Muscle of arm (tissue), 14 donors: Measurements from ENCODE around the gene OR5D16. TPM values are rescaled to one million over a fixed set of nuclear protein-coding genes. Genes with fewer than 3 reads are reported as not detected.
"Not testable (repeated sequence)": the region's sequence is repeated elsewhere in the genome, so short reads cannot be mapped to it uniquely, and the experiment has no call there.

Experiments used
- DNase-seq: peaks from one replicate; pipeline ENCODE4 v3.0.0-alpha.2; 2013
- long read RNA-seq, 11 donors: transcript quantifications; one replicate each; lab custom pipeline, GENCODE V29; 2026
- polyA plus RNA-seq, 12 donors: library from polyadenylated mRNA; unstranded; fragments of 120-200 nt; gene quantifications; one replicate each; pipeline ENCODE4 v1.2.1, GENCODE V29; 2013; ENCODE audit not compliant: insufficient read length in 12 of 12

The OR5D16 gene
- not detected for polyA plus RNA-seq
- long read RNA-seq, donor 1, result 0 reads
- long read RNA-seq, donor 2, result 0 reads
- long read RNA-seq, donor 3, result 0 reads
- long read RNA-seq, donor 4, result 0 reads
- long read RNA-seq, donor 5, result 0 reads
- long read RNA-seq, donor 6, result 0 reads
- long read RNA-seq, donor 7, result 0 reads
- long read RNA-seq, donor 8, result 0 reads
- long read RNA-seq, donor 9, result 0 reads
- long read RNA-seq, donor 10, result 0 reads
- long read RNA-seq, donor 11, result 0 reads

- DNase-seq, result no peak
Observed at GRCh38 chr11:55838452-55838851, at the start of gene OR5D16. OR5D16 (plus strand) TSS chr11:55838752; CDS start chr11:55838752, 0 bp downstream.

- DNase-seq, result no peak
Observed at GRCh38 chr11:55791606-55792005, 46.9 kb upstream of the OR5D16 start.

- DNase-seq, result no peak
Observed at GRCh38 chr11:55793321-55793720, 45.2 kb upstream of the OR5D16 start.

GRCh38 chr11:55795256-55795655 lies 43.3 kb upstream of the OR5D16 start, which contains the start of gene OR5D14:
OR5D14 (plus strand) TSS chr11:55795556; CDS start chr11:55795556, 0 bp downstream.
- no peak for DNase-seq

GRCh38 chr11:55806248-55806647 lies 32.3 kb upstream of the OR5D16 start:
- no peak for DNase-seq

GRCh38 chr11:55811067-55811466 lies 27.5 kb upstream of the OR5D16 start, which contains the start of gene OR5L1:
OR5L1 (plus strand) TSS chr11:55811367; CDS start chr11:55811467, 100 bp downstream.
- no peak for DNase-seq

- DNase-seq, result no peak
Observed at GRCh38 chr11:55819330-55819729, 19.2 kb upstream of the OR5D16 start, which contains the start of gene OR5D18. OR5D18 (plus strand) TSS chr11:55819630; CDS start chr11:55819630, 0 bp downstream.

GRCh38 chr11:55826919-55827318 lies 11.6 kb upstream of the OR5D16 start, which contains the start of gene OR5L2:
OR5L2 (plus strand) TSS chr11:55827219; CDS start chr11:55827219, 0 bp downstream.
- DNase-seq, result no peak

GRCh38 chr11:55847453-55847852 lies 8.9 kb downstream of the OR5D16 start:
- DNase-seq, result no peak

- no peak for DNase-seq
Observed at GRCh38 chr11:55849037-55849436, 10.5 kb downstream of the OR5D16 start.

- DNase-seq, result no peak
Observed at GRCh38 chr11:55852141-55852540, 13.6 kb downstream of the OR5D16 start.

- no peak for DNase-seq
Observed at GRCh38 chr11:55854704-55855103, 16.2 kb downstream of the OR5D16 start.

- DNase-seq, result not testable (repeated sequence)
Observed at GRCh38 chr11:55867354-55867753, 28.8 kb downstream of the OR5D16 start.

GRCh38 chr11:55872731-55873130 lies 34.2 kb downstream of the OR5D16 start:
- not testable (repeated sequence) for DNase-seq

- not testable (repeated sequence) for DNase-seq
Observed at GRCh38 chr11:55873146-55873545, 34.6 kb downstream of the OR5D16 start.

GRCh38 chr11:55882997-55883396 lies 44.4 kb downstream of the OR5D16 start, which contains the start of gene TRIM51:
TRIM51 (plus strand) TSS chr11:55883297; CDS start chr11:55885429, 2,132 bp downstream.
- DNase-seq, result not testable (repeated sequence)

GRCh38 chr11:55884995-55885394 lies 46.4 kb downstream of the OR5D16 start:
- not testable (repeated sequence) for DNase-seq

GRCh38 chr11:55885481-55885880 lies 46.9 kb downstream of the OR5D16 start:
- DNase-seq, result not testable (repeated sequence)

Other genes with a start within 250 kb of the OR5D16 start
- gene OR4C11, start 231.1 kb upstream of the OR5D16 start, polyA plus RNA-seq, result not detected
- under 1 TPM in 5 of 12 donors, not detected in 7; 0.07 to 0.15 (median 0.09) TPM for gene OR4P4, start 203.6 kb upstream of the OR5D16 start, polyA plus RNA-seq
- not detected for gene OR4S2, start 190.4 kb upstream of the OR5D16 start, polyA plus RNA-seq
- gene OR4C6, start 176.6 kb upstream of the OR5D16 start, polyA plus RNA-seq, result not detected
- gene OR5D13, start 65.3 kb upstream of the OR5D16 start, polyA plus RNA-seq, result not detected
- gene OR5D14, start 43.2 kb upstream of the OR5D16 start, polyA plus RNA-seq, result not detected
- gene OR5L1, start 27.4 kb upstream of the OR5D16 start, polyA plus RNA-seq, result not detected
- not detected for gene OR5D18, start 19.1 kb upstream of the OR5D16 start, polyA plus RNA-seq
- not detected for gene OR5L2, start 11.5 kb upstream of the OR5D16 start, polyA plus RNA-seq
- gene TRIM51, start 44.5 kb downstream of the OR5D16 start, polyA plus RNA-seq, result not detected
- not detected for gene OR5W2, start 75.8 kb downstream of the OR5D16 start, polyA plus RNA-seq
- not detected for gene OR5I1, start 97.6 kb downstream of the OR5D16 start, polyA plus RNA-seq
- gene OR10AG1, start 131.2 kb downstream of the OR5D16 start, polyA plus RNA-seq, result not detected
- gene OR5F1, start 155.9 kb downstream of the OR5D16 start, polyA plus RNA-seq, result not detected
- gene OR5AS1, start 188.9 kb downstream of the OR5D16 start, polyA plus RNA-seq, result under 1 TPM in 5 of 12 donors, not detected in 7; 0.01 to 0.07 (median 0.03) TPM